B cell (primary cell): ENCODE results near the gene AGRN. TPM values are rescaled to one million over a fixed set of nuclear protein-coding genes. Genes with fewer than 3 reads are reported as not detected.

Experiments
- ATAC-seq: fragments of 200-7000 bp; cut with Tn5 transposase; one replicate; pipeline ENCODE4 v1.10.0; 2021; ENCODE audit warnings: low read depth, mild to moderate bottlenecking, moderate number of reproducible peaks, moderate library complexity
- CTCF ChIA-PET: fragments of 350-600 bp; sonication (Branson Sonifier 250); formaldehyde crosslinking; loops from one replicate; lab custom pipeline; 2021; ENCODE audit warnings: antibody characterized with exemption, inconsistent platforms; lab: Charles Lee
- POLR2A ChIA-PET: fragments of 350-600 bp; sonication (Branson Sonifier 250); formaldehyde crosslinking; loops from one replicate; lab custom pipeline; 2021; ENCODE audit warnings: antibody characterized with exemption; lab: Charles Lee
- DNase-seq: peaks from one replicate; pipeline ENCODE4 v3.0.0; 2013
- H2AFZ ChIP-seq: 2 replicates; pipeline ENCODE4 v1.6.1; 2012; ENCODE audit warnings: mild to moderate bottlenecking, low read depth, low read length; ENCODE audit not compliant: insufficient read depth, poor library complexity, severe bottlenecking
- H3K27ac ChIP-seq, 2 donors: 1 replicate in 1 of 2; 2 replicates in 1 of 2; pipeline ENCODE4 v1.5.1; 2012 to 2013; ENCODE audit warnings: low read length in 2 of 2, mild to moderate bottlenecking in 2 of 2, moderate library complexity in 1 of 2
- H3K27me3 ChIP-seq, 4 experiments: fragments of 200-600 bp in 1 of 4; sonication (generic) in 1 of 4; replicated peaks in 1 of 4; 1 replicate in 2 of 4; 2 replicates in 2 of 4; pipeline versions ENCODE4 v1.6.1 to v1.7.0; 2013 to 2016; ENCODE audit warnings: low read length in 3 of 4, mild to moderate bottlenecking in 2 of 4, mixed read lengths in 1 of 4, moderate library complexity in 1 of 4; ENCODE audit not compliant: insufficient read depth in 4 of 4, control insufficient read depth in 3 of 4; ENCODE audit errors: control extremely low read depth in 1 of 4
- H3K36me3 ChIP-seq, 2 experiments: replicated peaks in 1 of 2; 1 replicate in 1 of 2; 2 replicates in 1 of 2; pipeline versions ENCODE4 v1.6.1 to v1.7.1; 2013; ENCODE audit warnings: low read length in 1 of 2; ENCODE audit not compliant: insufficient read depth in 2 of 2, control insufficient read depth in 1 of 2; ENCODE audit errors: control extremely low read depth in 1 of 2, extremely low read depth in 1 of 2
- H3K4me1 ChIP-seq, 2 donors: fragments of 200-600 bp in 1 of 2; sonication (generic) in 1 of 2; 1 replicate in 1 of 2; 2 replicates in 1 of 2; pipeline versions ENCODE4 v1.5.1 to v1.6.1; 2013 to 2017; ENCODE audit warnings: low read length in 2 of 2; ENCODE audit not compliant: control insufficient read depth in 2 of 2, insufficient read depth in 2 of 2
- H3K4me2 ChIP-seq: replicated peaks from 2 replicates; pipeline ENCODE3; 2012; ENCODE audit warnings: mild to moderate bottlenecking, low read depth, low read length; ENCODE audit not compliant: poor library complexity, severe bottlenecking
- H3K4me3 ChIP-seq, 5 experiments: fragments of 200-600 bp in 1 of 5; sonication (generic) in 1 of 5; 1 replicate in 3 of 5; 2 replicates in 2 of 5; pipeline versions ENCODE4 v1.5.1 to v1.7.0; 2011 to 2016; ENCODE audit warnings: low read length in 4 of 5, mild to moderate bottlenecking in 4 of 5, low read depth in 2 of 5, control low read depth in 1 of 5, moderate library complexity in 1 of 5; ENCODE audit not compliant: insufficient read depth in 1 of 5; ENCODE audit errors: control extremely low read depth in 1 of 5, extremely low read depth in 1 of 5
- H3K79me2 ChIP-seq: fragments of 200-600 bp; sonication (generic); one replicate; pipeline ENCODE4 v1.6.0; 2016; ENCODE audit warnings: low read length; ENCODE audit not compliant: control insufficient read depth, insufficient read depth
- H3K9ac ChIP-seq: fragments of 200-600 bp; sonication (generic); 2 replicates; pipeline ENCODE4 v1.6.1; 2017; ENCODE audit warnings: mild to moderate bottlenecking, low read length, moderate library complexity
- H3K9me3 ChIP-seq, 3 donors: one replicate each; pipeline versions ENCODE4 v1.6.1 to v1.7.1; 2013; ENCODE audit warnings: low read length in 2 of 3; ENCODE audit not compliant: control insufficient read depth in 2 of 3, insufficient read depth in 1 of 3; ENCODE audit errors: control extremely low read depth in 1 of 3
- H4K20me1 ChIP-seq: 2 replicates; pipeline ENCODE4 v1.6.0; 2012; ENCODE audit warnings: mild to moderate bottlenecking, low read length; ENCODE audit not compliant: insufficient read depth, control insufficient read depth, poor library complexity, severe bottlenecking
- H3K27ac Mint-ChIP-seq: one replicate; pipeline ENCODE4 v1.8.0; 2021; ENCODE audit warnings: mixed read lengths
- H3K27me3 Mint-ChIP-seq: one replicate; pipeline ENCODE4 v1.8.0; 2021; ENCODE audit warnings: mixed read lengths
- H3K4me1 Mint-ChIP-seq: one replicate; pipeline ENCODE4 v1.8.0; 2021; ENCODE audit warnings: mixed read lengths
- H3K4me3 Mint-ChIP-seq: one replicate; pipeline ENCODE4 v1.8.0; 2021; ENCODE audit warnings: mixed read lengths
- H3K9me3 Mint-ChIP-seq: one replicate; pipeline ENCODE4 v1.8.0; 2022; ENCODE audit warnings: mixed read lengths; ENCODE audit not compliant: insufficient read depth
- CTCF ChIP-seq: fragments of 200-600 bp; IDR thresholded peaks from one replicate; pipeline ENCODE4 v1.8.0; 2022; ENCODE audit warnings: antibody characterized with exemption, mild to moderate bottlenecking
- EZH2 ChIP-seq: IDR thresholded peaks from 2 replicates; pipeline ENCODE4 v1.6.1; 2012; ENCODE audit warnings: borderline replicate concordance, low read depth, mild to moderate bottlenecking, moderate library complexity, low read length; ENCODE audit not compliant: insufficient read depth, poor library complexity, severe bottlenecking
- WGBS: methylation state at CpG from one replicate; pipeline ENCODE4 v1.1.5; 2013; ENCODE audit warnings: missing lambda C conversion rate; ENCODE audit not compliant: insufficient coverage; 5-methylcytosine and 5-hydroxymethylcytosine counted together
- intact Hi-C: fragments of 100-400 bp; cut with micrococcal nuclease; formaldehyde crosslinking; loops from one replicate; pipeline ENCODE4 v1.10.0; 2022
- polyA plus RNA-seq: library from polyadenylated mRNA; depleted of rRNA; stranded (reverse); fragments of >200 nt; gene quantifications from 2 replicates; pipeline ENCODE4 v1.2.3, GENCODE V29; 2012
- total RNA-seq, 2 donors: library from RNA; stranded (reverse); fragments of 120-200 nt in 1 of 2; gene quantifications; 1 replicate in 1 of 2; 2 replicates in 1 of 2; pipeline versions ENCODE4 v1.2.3 to v1.2.4, GENCODE V29; 2013 to 2022

AGRN gene
- total and polyA plus RNA-seq, 2 donors (not counting 1 experiment from before 2014, with no cell fraction given) = 7.3 to 31.3 TPM

- intact Hi-C loops = loop anchor here (2.0 kb wide), 1 partner anchor 307 kb away; no protein-coding TSS in a partner anchor
- Mint-ChIP-seq H3K4me1 (no peaks in the 10 kb centered on the region), H3K4me3 (no peak overlapping the region), H3K9me3 (no peaks in the 10 kb centered on the region), H3K27ac (no peak overlapping the region), H3K27me3 (peaks cover 38% of the 10 kb centered on the region)
- ChIA-PET CTCF (interaction anchor here (0.6 to 3.8 kb wide), 23 partner anchors 10 to 457 kb away, joined by 3 to 32 read pairs (median 5); partner anchors contain the start of genes AGRN, CCNL2, ISG15 and PLEKHN1), POLR2A (interaction anchor here (0.8 kb wide), 1 partner anchor 80 kb away, joined by 3 read pairs; no protein-coding TSS in a partner anchor)
- Histone ChIP-seq H3K4me1 (peaks cover 0 to 3% of the 10 kb centered on the region in 2 donors), H3K9me3 (no peaks in the 10 kb centered on the region), H3K4me3 (no peak overlapping the region), H3K9ac (no peak overlapping the region), H3K4me2 (peak overlapping the region; percentile 33), H2AFZ (no peak overlapping the region), H4K20me1 (no peaks in the 10 kb centered on the region), H3K79me2 (no peaks in the 10 kb centered on the region), H3K27me3 (peaks cover 0 to 22% (median 0%) of the 10 kb centered on the region in 4 experiments), H3K27ac (no peak overlapping the region), H3K36me3 (no peaks in the 10 kb centered on the region)
- DNase-seq = peak; percentile 73
- 21% methylated on average over 23 of the region's 29 CpGs for WGBS
- TF ChIP-seq EZH2 (no peak), CTCF (peak; percentile 90)
- peak; percentile 95 for ATAC-seq
These were observed 36.0 kb upstream of the AGRN start for GRCh38 chr1:983798-984475.

- H3K4me3 Mint-ChIP-seq = no peak overlapping the region
- POLR2A ChIA-PET = no interaction called here
- WGBS = 17% methylated on average over 2 of the region's 12 CpGs
- peaks cover 38% of the 10 kb centered on the region for H3K27me3 Mint-ChIP-seq
- Histone ChIP-seq H3K9me3 (no peaks in the 10 kb centered on the region), H3K27me3 (peaks cover 0 to 22% (median 0%) of the 10 kb centered on the region in 4 experiments), H3K4me3 (no peak overlapping the region), H3K79me2 (no peaks in the 10 kb centered on the region), H3K4me2 (peak overlapping the region; percentile 33), H4K20me1 (no peaks in the 10 kb centered on the region), H2AFZ (no peak overlapping the region), H3K27ac (no peak overlapping the region), H3K4me1 (peaks cover 0 to 3% of the 10 kb centered on the region in 2 donors), H3K9ac (no peak overlapping the region), H3K36me3 (no peaks in the 10 kb centered on the region)
- TF ChIP-seq CTCF (peak; percentile 68), EZH2 (no peak)
- intact Hi-C loops = loop anchor here (2.0 kb wide), 1 partner anchor 306 kb away; no protein-coding TSS in a partner anchor
- no peaks in the 10 kb centered on the region for H3K9me3 Mint-ChIP-seq
- no peaks in the 10 kb centered on the region for H3K4me1 Mint-ChIP-seq
- H3K27ac Mint-ChIP-seq = no peak overlapping the region
- CTCF ChIA-PET = interaction anchor here (0.7 to 3.8 kb wide), 22 partner anchors 9 to 456 kb away, joined by 3 to 32 read pairs (median 6); partner anchors contain the start of genes CCNL2, HES4, ISG15 and PLEKHN1
- DNase-seq (no peak), ATAC-seq (no peak)
These were observed 35.5 kb upstream of the AGRN start for GRCh38 chr1:984476-984814.
